ENCODE data around the gene HAT1. TPM values are rescaled to one million over a fixed set of nuclear protein-coding genes. Genes with fewer than 3 reads are reported as not detected.

HAT1 gene
- total RNA-seq, 1 donor: 31.1 TPM

DNA sequence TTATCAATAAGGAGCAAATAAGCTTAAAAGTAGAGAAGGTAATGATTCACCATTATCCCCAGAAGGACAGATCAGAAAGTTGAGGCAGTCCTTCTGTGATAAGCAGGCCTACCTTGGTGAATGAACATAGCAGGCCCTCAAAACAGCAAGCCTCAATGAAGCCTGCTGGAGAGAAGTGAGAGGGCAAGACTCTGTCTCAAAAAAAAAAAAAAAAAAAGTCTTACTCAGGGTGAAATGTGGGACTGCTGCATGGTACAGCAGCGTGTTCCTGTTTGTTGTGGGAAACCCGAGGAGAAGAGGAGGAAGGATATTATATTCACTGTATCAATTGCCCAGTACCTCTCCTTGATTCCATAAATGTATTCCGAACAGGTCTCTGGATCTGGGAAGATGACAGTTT, 8.7 kb upstream of the HAT1 start:
- Histone ChIP-seq H4K20me1 (ENCODE audit: insufficient read depth, low read length) (no peaks in the 10 kb centered on the region), H3K27me3 (ENCODE audit: insufficient read depth, low read length) (no peaks in the 10 kb centered on the region), H3K9me3 (ENCODE audit: low read depth, low read length) (no peaks in the 10 kb centered on the region), H3K4me2 (ENCODE audit: insufficient read depth, low read length) (no peak overlapping the region), H3K27ac (ENCODE audit: low read depth, low read length) (no peak overlapping the region), H3K36me3 (ENCODE audit: insufficient read depth, low read length) (no peaks in the 10 kb centered on the region), H3K79me2 (ENCODE audit: insufficient read depth, low read length) (no peaks in the 10 kb centered on the region), H3K4me3 (ENCODE audit: insufficient read depth, low read length) (no peak overlapping the region), H2AFZ (ENCODE audit: low read length) (no peak overlapping the region), H3K4me1 (ENCODE audit: insufficient read depth, low read length) (no peaks in the 10 kb centered on the region)
- no peak for DNase-seq (ENCODE audit: insufficient read length, low spot score, missing footprints)
- TF ChIP-seq CTCF (IDR thresholded peaks at IDR 0.05; ENCODE audit: extremely low read depth, low read depth, low read length): no peak

DNA sequence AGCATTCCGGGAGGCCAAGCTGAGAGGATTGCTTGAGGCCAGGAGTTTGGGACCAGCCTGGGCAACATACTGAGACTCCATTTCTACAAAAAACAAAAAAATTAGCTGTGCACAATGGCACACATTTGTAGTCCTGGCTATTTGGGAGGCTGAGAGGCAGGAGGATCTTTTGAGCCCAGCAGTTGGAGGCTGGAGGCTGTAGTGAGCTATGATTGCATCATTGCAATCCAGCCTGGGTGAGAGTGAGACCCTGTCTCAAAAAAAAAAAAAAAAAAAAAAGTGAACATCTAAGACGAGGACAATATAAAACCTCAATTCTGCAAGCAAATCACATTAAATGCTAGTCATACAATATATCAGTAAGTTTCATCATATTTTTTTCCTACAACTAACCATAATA, 2.8 kb upstream of the HAT1 start:
- Histone ChIP-seq H2AFZ (ENCODE audit: low read length) (no peak overlapping the region), H3K79me2 (ENCODE audit: insufficient read depth, low read length) (peaks cover 14% of the 10 kb centered on the region), H3K27ac (ENCODE audit: low read depth, low read length) (no peak overlapping the region), H3K4me3 (ENCODE audit: insufficient read depth, low read length) (no peak overlapping the region), H3K9me3 (ENCODE audit: low read depth, low read length) (no peaks in the 10 kb centered on the region), H4K20me1 (ENCODE audit: insufficient read depth, low read length) (no peaks in the 10 kb centered on the region), H3K4me1 (ENCODE audit: insufficient read depth, low read length) (peaks cover 13% of the 10 kb centered on the region), H3K4me2 (ENCODE audit: insufficient read depth, low read length) (no peak overlapping the region), H3K36me3 (ENCODE audit: insufficient read depth, low read length) (no peaks in the 10 kb centered on the region), H3K27me3 (ENCODE audit: insufficient read depth, low read length) (no peaks in the 10 kb centered on the region)
- DNase-seq (ENCODE audit: insufficient read length, low spot score, missing footprints): no peak
- TF ChIP-seq CTCF (IDR thresholded peaks at IDR 0.05; ENCODE audit: extremely low read depth, low read depth, low read length): no peak

DNA sequence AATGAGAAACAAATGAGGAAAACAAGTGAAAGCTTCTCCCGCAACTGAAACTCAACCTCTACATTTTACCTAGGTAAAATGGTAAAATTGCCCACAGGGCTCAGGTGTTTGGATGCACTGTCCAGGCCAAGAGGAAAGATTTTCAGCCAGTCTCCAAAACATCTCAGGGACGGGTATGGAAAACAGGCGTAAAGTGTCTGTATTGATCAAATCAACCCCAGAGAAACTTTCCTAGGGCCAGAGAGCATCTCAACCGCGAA, 361 bp upstream of the HAT1 start:
- Histone ChIP-seq H2AFZ (ENCODE audit: low read length) (peak overlapping the region; percentile 97), H3K36me3 (ENCODE audit: insufficient read depth, low read length) (peaks cover 5% of the 10 kb centered on the region), H3K4me1 (ENCODE audit: insufficient read depth, low read length) (peaks cover 13% of the 10 kb centered on the region), H3K4me3 (ENCODE audit: insufficient read depth, low read length) (peak overlapping the region; percentile 81), H3K9me3 (ENCODE audit: low read depth, low read length) (no peaks in the 10 kb centered on the region), H3K4me2 (ENCODE audit: insufficient read depth, low read length) (peak overlapping the region; percentile 87), H3K79me2 (ENCODE audit: insufficient read depth, low read length) (peaks cover 35% of the 10 kb centered on the region), H3K27ac (ENCODE audit: low read depth, low read length) (peak overlapping the region; percentile 88), H3K27me3 (ENCODE audit: insufficient read depth, low read length) (no peaks in the 10 kb centered on the region), H4K20me1 (ENCODE audit: insufficient read depth, low read length) (no peaks in the 10 kb centered on the region)
- no peak for DNase-seq (ENCODE audit: insufficient read length, low spot score, missing footprints)
- TF ChIP-seq CTCF (IDR thresholded peaks at IDR 0.05; ENCODE audit: extremely low read depth, low read depth, low read length): no peak

DNA sequence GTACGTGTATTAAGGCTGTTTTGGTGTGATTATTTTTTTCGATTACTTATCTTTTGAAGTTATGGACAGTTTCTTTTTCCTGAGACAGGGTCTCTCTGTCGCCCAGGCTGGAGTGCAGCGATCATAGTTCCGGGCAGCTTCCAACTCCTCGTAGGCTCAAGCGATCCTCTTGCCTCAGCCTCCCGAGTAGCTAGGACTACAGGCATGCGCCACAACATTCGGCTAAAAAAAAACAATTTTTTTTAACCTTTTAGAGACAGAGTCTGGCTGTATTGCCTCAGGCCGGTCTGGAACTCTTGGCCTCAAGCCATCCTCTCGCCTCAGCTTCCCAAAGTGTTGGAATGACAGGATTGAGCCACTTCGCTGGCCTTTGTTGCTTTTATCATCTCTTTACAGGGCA, 945 bp downstream of the HAT1 start:
- Histone ChIP-seq H2AFZ (ENCODE audit: low read length) (peak overlapping the region; percentile 69), H3K27me3 (ENCODE audit: insufficient read depth, low read length) (no peaks in the 10 kb centered on the region), H4K20me1 (ENCODE audit: insufficient read depth, low read length) (no peaks in the 10 kb centered on the region), H3K4me2 (ENCODE audit: insufficient read depth, low read length) (peak overlapping the region; percentile 76), H3K4me1 (ENCODE audit: insufficient read depth, low read length) (peaks cover 13% of the 10 kb centered on the region), H3K79me2 (ENCODE audit: insufficient read depth, low read length) (peaks cover 48% of the 10 kb centered on the region), H3K36me3 (ENCODE audit: insufficient read depth, low read length) (peaks cover 6% of the 10 kb centered on the region), H3K4me3 (ENCODE audit: insufficient read depth, low read length) (peak overlapping the region; percentile 81), H3K9me3 (ENCODE audit: low read depth, low read length) (no peaks in the 10 kb centered on the region), H3K27ac (ENCODE audit: low read depth, low read length) (peak overlapping the region; percentile 88)
- DNase-seq (ENCODE audit: insufficient read length, low spot score, missing footprints): no peak
- TF ChIP-seq CTCF (IDR thresholded peaks at IDR 0.05; ENCODE audit: extremely low read depth, low read depth, low read length): no peak
